HCT116 (cell line): ENCODE data around the gene MNT.

Experiments
- ATF3 ChIP-seq: IDR thresholded peaks from 2 replicates; pipeline ENCODE4 v1.6.1; 2012
- CBX3 ChIP-seq: IDR thresholded peaks from 2 replicates; pipeline ENCODE4 v1.6.1; 2012; ENCODE audit warnings: low read depth
- CTCF ChIP-seq, 3 experiments: fragments of 200-600 bp in 1 of 3; sonication (generic) in 1 of 3; IDR thresholded peaks in 2 of 3; conservative IDR thresholded peaks in 1 of 3; 2 replicates each; pipeline ENCODE4 v1.5.1; 2012 to 2017; ENCODE audit warnings: low read depth in 2 of 3, low read length in 2 of 3, antibody characterized with exemption in 1 of 3, borderline replicate concordance in 1 of 3, control low read depth in 1 of 3, mild to moderate bottlenecking in 1 of 3, mixed read lengths in 1 of 3, mixed run types in 1 of 3, moderate library complexity in 1 of 3; ENCODE audit not compliant: insufficient read depth in 1 of 3
- ELF1 ChIP-seq: IDR thresholded peaks from 2 replicates; pipeline ENCODE4 v1.6.1; 2012; ENCODE audit warnings: low read depth, borderline replicate concordance
- EZH2 ChIP-seq: fragments of 200-600 bp; sonication (generic); IDR thresholded peaks from 2 replicates; pipeline ENCODE4 v1.6.1; 2017; ENCODE audit warnings: antibody characterized with exemption, mixed run types
- EZH2phosphoT487 ChIP-seq: fragments of 200-600 bp; IDR thresholded peaks from 2 replicates; pipeline ENCODE4 v1.6.1; 2018; ENCODE audit warnings: antibody characterized with exemption, borderline replicate concordance
- RAD21 ChIP-seq: IDR thresholded peaks from 2 replicates; pipeline ENCODE4 v1.6.1; 2012; ENCODE audit warnings: low read depth, mild to moderate bottlenecking
- REST ChIP-seq: IDR thresholded peaks from 2 replicates; pipeline ENCODE4 v1.6.1; 2012; ENCODE audit warnings: low read depth
- SP1 ChIP-seq: IDR thresholded peaks from 2 replicates; pipeline ENCODE4 v1.6.1; 2012; ENCODE audit warnings: low read depth

GRCh38 chr17:2401426-2402221 lies 764 bp upstream of the MNT start:
- TF ChIP-seq REST (no peak), EZH2phosphoT487 (no peak), RAD21 (no peak), EZH2 (no peak), SP1 (no peak), CTCF (IDR thresholded peaks at IDR 0.05 in 2 of 3, conservative IDR thresholded peaks at IDR 0.05 in 1 of 3; ENCODE audit: borderline replicate concordance in 1 of 3, insufficient read depth in 1 of 3, low read depth in 2 of 3, low read length in 2 of 3) (no peak), ATF3 (no peak), CBX3 (no peak), ELF1 (no peak)
